NCI-H226 (cell line): Measurements from ENCODE around the gene ANXA9.

Experiments used
- DNase-seq: peaks from one replicate; pipeline ENCODE4 v3.0.0-alpha.2; 2015

Gene ANXA9

GRCh38 chr1:151005729-151006319 is 23.7 kb downstream of the ANXA9 start:
- no peak for DNase-seq

- peak; percentile 73 for DNase-seq
Observed at GRCh38 chr1:151006327-151007052, 24.4 kb downstream of the ANXA9 start, which contains the start of gene MINDY1. TSS of gene MINDY1 (minus strand) at chr1:151006902. CDS start at chr1:151002617, 4,285 bp downstream.

GRCh38 chr1:151007853-151008243 is 25.8 kb downstream of the ANXA9 start:
- DNase-seq: no peak

GRCh38 chr1:151008244-151009205 is 26.4 kb downstream of the ANXA9 start, which contains the start of gene PRUNE1:
TSS of gene PRUNE1 (plus strand) at chr1:151008449. CDS start at chr1:151008633, 184 bp downstream.
- DNase-seq: peak; percentile 88

- no peak for DNase-seq
Observed at GRCh38 chr1:151009206-151009587, 27.1 kb downstream of the ANXA9 start.

GRCh38 chr1:151009674-151010345 is 27.7 kb downstream of the ANXA9 start:
- no peak for DNase-seq

- no peak for DNase-seq
Observed at GRCh38 chr1:151010346-151010726, 28.2 kb downstream of the ANXA9 start.

GRCh38 chr1:151011154-151011850 is 29.2 kb downstream of the ANXA9 start:
- DNase-seq: no peak

- DNase-seq: no peak
Observed at GRCh38 chr1:151012684-151013471, 30.8 kb downstream of the ANXA9 start.

- DNase-seq: no peak
Observed at GRCh38 chr1:151013518-151013917, 31.4 kb downstream of the ANXA9 start.

- peak; percentile 21 for DNase-seq
Observed at GRCh38 chr1:151024540-151025146, 42.6 kb downstream of the ANXA9 start.

- DNase-seq: no peak
Observed at GRCh38 chr1:151026460-151026859, 44.4 kb downstream of the ANXA9 start.

- no peak for DNase-seq
Observed at GRCh38 chr1:151032164-151032563, 50.1 kb downstream of the ANXA9 start.

- no peak for DNase-seq
Observed at GRCh38 chr1:151035167-151035566, 53.1 kb downstream of the ANXA9 start.

- DNase-seq: no peak
Observed at GRCh38 chr1:151036356-151036755, 54.3 kb downstream of the ANXA9 start, which contains the start of gene BNIPL. TSS of gene BNIPL (plus strand) at chr1:151036586. CDS start at chr1:151036726, 140 bp downstream.

- DNase-seq: no peak
Observed at GRCh38 chr1:151037032-151037431, 54.9 kb downstream of the ANXA9 start.

GRCh38 chr1:151039521-151039920 is 57.4 kb downstream of the ANXA9 start:
- DNase-seq: no peak

GRCh38 chr1:151043163-151043562 is 61.1 kb downstream of the ANXA9 start:
- DNase-seq: no peak
